B cell (primary cell): ENCODE measurements around the gene KRTAP17-1. TPM values are rescaled to one million over a fixed set of nuclear protein-coding genes. Genes with fewer than 3 reads are reported as not detected.

Experiments
- ATAC-seq: fragments of 200-7000 bp; cut with Tn5 transposase; one replicate; pipeline ENCODE4 v1.10.0; 2021; ENCODE audit warnings: low read depth, mild to moderate bottlenecking, moderate number of reproducible peaks, moderate library complexity
- CTCF ChIA-PET: fragments of 350-600 bp; sonication (Branson Sonifier 250); formaldehyde crosslinking; loops from one replicate; lab custom pipeline; 2021; ENCODE audit warnings: antibody characterized with exemption, inconsistent platforms; lab: Charles Lee
- POLR2A ChIA-PET: fragments of 350-600 bp; sonication (Branson Sonifier 250); formaldehyde crosslinking; loops from one replicate; lab custom pipeline; 2021; ENCODE audit warnings: antibody characterized with exemption; lab: Charles Lee
- DNase-seq: peaks from one replicate; pipeline ENCODE4 v3.0.0; 2013
- H2AFZ ChIP-seq: 2 replicates; pipeline ENCODE4 v1.6.1; 2012; ENCODE audit warnings: mild to moderate bottlenecking, low read depth, low read length; ENCODE audit not compliant: insufficient read depth, poor library complexity, severe bottlenecking
- H3K27ac ChIP-seq, 2 donors: 1 replicate in 1 of 2; 2 replicates in 1 of 2; pipeline ENCODE4 v1.5.1; 2012 to 2013; ENCODE audit warnings: low read length in 2 of 2, mild to moderate bottlenecking in 2 of 2, moderate library complexity in 1 of 2
- H3K27me3 ChIP-seq, 4 experiments: fragments of 200-600 bp in 1 of 4; sonication (generic) in 1 of 4; replicated peaks in 1 of 4; 1 replicate in 2 of 4; 2 replicates in 2 of 4; pipeline versions ENCODE4 v1.6.1 to v1.7.0; 2013 to 2016; ENCODE audit warnings: low read length in 3 of 4, mild to moderate bottlenecking in 2 of 4, mixed read lengths in 1 of 4, moderate library complexity in 1 of 4; ENCODE audit not compliant: insufficient read depth in 4 of 4, control insufficient read depth in 3 of 4; ENCODE audit errors: control extremely low read depth in 1 of 4
- H3K36me3 ChIP-seq, 2 experiments: replicated peaks in 1 of 2; 1 replicate in 1 of 2; 2 replicates in 1 of 2; pipeline versions ENCODE4 v1.6.1 to v1.7.1; 2013; ENCODE audit warnings: low read length in 1 of 2; ENCODE audit not compliant: insufficient read depth in 2 of 2, control insufficient read depth in 1 of 2; ENCODE audit errors: control extremely low read depth in 1 of 2, extremely low read depth in 1 of 2
- H3K4me1 ChIP-seq, 2 donors: fragments of 200-600 bp in 1 of 2; sonication (generic) in 1 of 2; 1 replicate in 1 of 2; 2 replicates in 1 of 2; pipeline versions ENCODE4 v1.5.1 to v1.6.1; 2013 to 2017; ENCODE audit warnings: low read length in 2 of 2; ENCODE audit not compliant: control insufficient read depth in 2 of 2, insufficient read depth in 2 of 2
- H3K4me2 ChIP-seq: replicated peaks from 2 replicates; pipeline ENCODE3; 2012; ENCODE audit warnings: mild to moderate bottlenecking, low read depth, low read length; ENCODE audit not compliant: poor library complexity, severe bottlenecking
- H3K4me3 ChIP-seq, 5 experiments: fragments of 200-600 bp in 1 of 5; sonication (generic) in 1 of 5; 1 replicate in 3 of 5; 2 replicates in 2 of 5; pipeline versions ENCODE4 v1.5.1 to v1.7.0; 2011 to 2016; ENCODE audit warnings: low read length in 4 of 5, mild to moderate bottlenecking in 4 of 5, low read depth in 2 of 5, control low read depth in 1 of 5, moderate library complexity in 1 of 5; ENCODE audit not compliant: insufficient read depth in 1 of 5; ENCODE audit errors: control extremely low read depth in 1 of 5, extremely low read depth in 1 of 5
- H3K79me2 ChIP-seq: fragments of 200-600 bp; sonication (generic); one replicate; pipeline ENCODE4 v1.6.0; 2016; ENCODE audit warnings: low read length; ENCODE audit not compliant: control insufficient read depth, insufficient read depth
- H3K9ac ChIP-seq: fragments of 200-600 bp; sonication (generic); 2 replicates; pipeline ENCODE4 v1.6.1; 2017; ENCODE audit warnings: mild to moderate bottlenecking, low read length, moderate library complexity
- H3K9me3 ChIP-seq, 3 donors: one replicate each; pipeline versions ENCODE4 v1.6.1 to v1.7.1; 2013; ENCODE audit warnings: low read length in 2 of 3; ENCODE audit not compliant: control insufficient read depth in 2 of 3, insufficient read depth in 1 of 3; ENCODE audit errors: control extremely low read depth in 1 of 3
- H4K20me1 ChIP-seq: 2 replicates; pipeline ENCODE4 v1.6.0; 2012; ENCODE audit warnings: mild to moderate bottlenecking, low read length; ENCODE audit not compliant: insufficient read depth, control insufficient read depth, poor library complexity, severe bottlenecking
- H3K27ac Mint-ChIP-seq: one replicate; pipeline ENCODE4 v1.8.0; 2021; ENCODE audit warnings: mixed read lengths
- H3K27me3 Mint-ChIP-seq: one replicate; pipeline ENCODE4 v1.8.0; 2021; ENCODE audit warnings: mixed read lengths
- H3K4me1 Mint-ChIP-seq: one replicate; pipeline ENCODE4 v1.8.0; 2021; ENCODE audit warnings: mixed read lengths
- H3K4me3 Mint-ChIP-seq: one replicate; pipeline ENCODE4 v1.8.0; 2021; ENCODE audit warnings: mixed read lengths
- H3K9me3 Mint-ChIP-seq: one replicate; pipeline ENCODE4 v1.8.0; 2022; ENCODE audit warnings: mixed read lengths; ENCODE audit not compliant: insufficient read depth
- EZH2 ChIP-seq: IDR thresholded peaks from 2 replicates; pipeline ENCODE4 v1.6.1; 2012; ENCODE audit warnings: borderline replicate concordance, low read depth, mild to moderate bottlenecking, moderate library complexity, low read length; ENCODE audit not compliant: insufficient read depth, poor library complexity, severe bottlenecking
- WGBS: methylation state at CpG from one replicate; pipeline ENCODE4 v1.1.5; 2013; ENCODE audit warnings: missing lambda C conversion rate; ENCODE audit not compliant: insufficient coverage; 5-methylcytosine and 5-hydroxymethylcytosine counted together
- intact Hi-C: fragments of 100-400 bp; cut with micrococcal nuclease; formaldehyde crosslinking; loops from one replicate; pipeline ENCODE4 v1.10.0; 2022
- polyA plus RNA-seq: library from polyadenylated mRNA; depleted of rRNA; stranded (reverse); fragments of >200 nt; gene quantifications from 2 replicates; pipeline ENCODE4 v1.2.3, GENCODE V29; 2012
- total RNA-seq, 2 donors: library from RNA; stranded (reverse); fragments of 120-200 nt in 1 of 2; gene quantifications; 1 replicate in 1 of 2; 2 replicates in 1 of 2; pipeline versions ENCODE4 v1.2.3 to v1.2.4, GENCODE V29; 2013 to 2022
- TF ChIP-seq, protein P1 (sequence below): fragments of 200-600 bp; IDR thresholded peaks from one replicate; pipeline ENCODE4 v1.8.0; 2022; ENCODE audit warnings: antibody characterized with exemption, mild to moderate bottlenecking

KRTAP17-1 gene
- total and polyA plus RNA-seq, 2 donors (not counting 1 experiment from before 2014, with no cell fraction given), result not detected

DNA sequence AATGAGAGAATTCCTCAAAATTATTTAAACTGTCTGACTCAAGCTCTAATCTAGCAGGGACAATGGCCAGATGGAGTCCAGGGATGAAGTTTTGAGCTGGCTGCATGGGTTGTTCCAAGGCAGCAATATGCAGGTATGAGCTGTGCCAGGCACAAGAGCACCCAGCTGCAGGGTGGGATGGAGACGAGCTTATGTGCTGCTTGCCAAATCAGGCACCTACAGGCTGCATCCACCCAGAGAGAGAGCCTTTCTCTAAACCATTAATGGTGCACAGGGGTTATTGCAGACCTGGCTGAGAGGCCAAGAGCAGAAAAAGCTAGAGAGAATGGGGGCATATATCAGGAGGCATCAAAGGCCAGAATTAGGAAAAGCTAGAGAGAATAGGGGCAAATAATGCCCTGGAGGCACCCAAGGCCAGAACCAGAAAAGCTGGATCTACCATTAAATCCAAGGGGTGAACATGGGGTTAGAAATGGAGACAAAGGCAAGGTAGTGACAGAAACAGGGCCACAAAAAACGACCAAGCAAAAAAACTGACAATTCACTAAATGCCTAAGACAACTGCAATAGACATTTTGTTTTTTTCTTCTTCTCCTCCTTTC is 24.2 kb upstream of the KRTAP17-1 start:
- POLR2A ChIA-PET, result no interaction called here
- Histone ChIP-seq H3K9me3 (peaks cover 0 to 10% (median 0%) of the 10 kb centered on the region in 3 donors), H3K4me1 (peaks cover 0 to 11% of the 10 kb centered on the region in 2 donors), H2AFZ (no peak overlapping the region), H4K20me1 (no peaks in the 10 kb centered on the region), H3K79me2 (no peaks in the 10 kb centered on the region), H3K27me3 (peaks cover 0 to 11% (median 0%) of the 10 kb centered on the region in 4 experiments), H3K4me2 (no peak overlapping the region), H3K36me3 (no peaks in the 10 kb centered on the region), H3K27ac (no peak overlapping the region), H3K9ac (no peak overlapping the region), H3K4me3 (no peak overlapping the region)
- Mint-ChIP-seq H3K27ac (no peak overlapping the region), H3K27me3 (peaks cover 16% of the 10 kb centered on the region), H3K9me3 (peaks cover 6% of the 10 kb centered on the region), H3K4me3 (no peak overlapping the region), H3K4me1 (peaks cover 4% of the 10 kb centered on the region)
- DNase-seq, result no peak
- CTCF ChIA-PET, result interaction anchor here (1.5 kb wide), 1 partner anchor 11 kb away, joined by 6 read pairs; no protein-coding TSS in a partner anchor
- ATAC-seq, result no peak
- intact Hi-C loops, result no loop called here
- WGBS, result 75% methylated on average over 2 of the region's 2 CpGs
- TF ChIP-seq, protein P1, sequence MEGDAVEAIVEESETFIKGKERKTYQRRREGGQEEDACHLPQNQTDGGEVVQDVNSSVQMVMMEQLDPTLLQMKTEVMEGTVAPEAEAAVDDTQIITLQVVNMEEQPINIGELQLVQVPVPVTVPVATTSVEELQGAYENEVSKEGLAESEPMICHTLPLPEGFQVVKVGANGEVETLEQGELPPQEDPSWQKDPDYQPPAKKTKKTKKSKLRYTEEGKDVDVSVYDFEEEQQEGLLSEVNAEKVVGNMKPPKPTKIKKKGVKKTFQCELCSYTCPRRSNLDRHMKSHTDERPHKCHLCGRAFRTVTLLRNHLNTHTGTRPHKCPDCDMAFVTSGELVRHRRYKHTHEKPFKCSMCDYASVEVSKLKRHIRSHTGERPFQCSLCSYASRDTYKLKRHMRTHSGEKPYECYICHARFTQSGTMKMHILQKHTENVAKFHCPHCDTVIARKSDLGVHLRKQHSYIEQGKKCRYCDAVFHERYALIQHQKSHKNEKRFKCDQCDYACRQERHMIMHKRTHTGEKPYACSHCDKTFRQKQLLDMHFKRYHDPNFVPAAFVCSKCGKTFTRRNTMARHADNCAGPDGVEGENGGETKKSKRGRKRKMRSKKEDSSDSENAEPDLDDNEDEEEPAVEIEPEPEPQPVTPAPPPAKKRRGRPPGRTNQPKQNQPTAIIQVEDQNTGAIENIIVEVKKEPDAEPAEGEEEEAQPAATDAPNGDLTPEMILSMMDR, result no peak
- no peak for TF ChIP-seq EZH2

DNA sequence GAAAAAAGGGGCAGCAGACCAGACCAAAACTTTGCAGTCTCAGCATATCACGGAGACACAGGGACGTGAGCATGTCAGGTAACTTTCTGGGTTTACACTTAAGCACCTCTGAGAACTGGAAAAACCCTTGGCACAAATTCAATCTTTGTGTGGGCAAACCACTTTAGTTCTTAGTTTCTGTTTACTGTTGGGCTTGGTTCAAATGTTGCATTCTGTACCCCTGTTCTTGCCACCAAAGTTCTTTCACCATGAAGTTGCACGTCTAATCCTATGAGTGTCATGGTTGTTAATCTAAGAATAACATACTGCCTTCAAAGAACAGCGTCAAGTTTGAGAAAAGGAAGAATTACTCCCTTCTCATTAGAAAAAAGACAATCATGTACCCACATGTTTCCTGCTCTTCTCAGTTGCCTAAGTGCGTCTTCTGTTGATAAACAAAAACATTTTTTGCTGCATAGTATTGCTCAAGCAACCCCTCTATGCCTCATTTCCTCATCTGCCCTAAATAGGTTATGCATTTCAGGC is 23.5 kb upstream of the KRTAP17-1 start:
- Mint-ChIP-seq H3K4me1 (peaks cover 8% of the 10 kb centered on the region), H3K4me3 (no peak overlapping the region), H3K27ac (peak overlapping the region; percentile 11), H3K9me3 (peaks cover 6% of the 10 kb centered on the region), H3K27me3 (peaks cover 16% of the 10 kb centered on the region)
- Histone ChIP-seq H3K9ac (no peak overlapping the region), H3K4me1 (peaks cover 0 to 13% of the 10 kb centered on the region in 2 donors), H3K27me3 (peaks cover 0 to 11% (median 0%) of the 10 kb centered on the region in 4 experiments), H4K20me1 (no peaks in the 10 kb centered on the region), H3K36me3 (no peaks in the 10 kb centered on the region), H3K9me3 (peaks cover 0 to 10% (median 0%) of the 10 kb centered on the region in 3 donors), H3K4me2 (no peak overlapping the region), H3K4me3 (no peak overlapping the region), H2AFZ (no peak overlapping the region), H3K27ac (no peak overlapping the region), H3K79me2 (no peaks in the 10 kb centered on the region)
- TF ChIP-seq EZH2, result no peak
- TF ChIP-seq, protein P1, result no peak
- ChIA-PET POLR2A (no interaction called here), CTCF (interaction anchor here (1.5 kb wide), 1 partner anchor 10 kb away, joined by 6 read pairs; no protein-coding TSS in a partner anchor)
- DNase-seq (no peak), ATAC-seq (no peak)
- WGBS, result 26% methylated on average over 3 of the region's 5 CpGs
- intact Hi-C loops, result no loop called here
